ENCODE results near the gene RPL27A. TPM values are rescaled to one million over a fixed set of nuclear protein-coding genes. Genes with fewer than 3 reads are reported as not detected.
"Not testable (repeated sequence)": the region's sequence is repeated elsewhere in the genome, so short reads cannot be mapped to it uniquely, and the experiment has no call there.

RPL27A gene
- total RNA-seq, 2 experiments from 2014 or later, result 1,027 to 1,094 TPM

DNA sequence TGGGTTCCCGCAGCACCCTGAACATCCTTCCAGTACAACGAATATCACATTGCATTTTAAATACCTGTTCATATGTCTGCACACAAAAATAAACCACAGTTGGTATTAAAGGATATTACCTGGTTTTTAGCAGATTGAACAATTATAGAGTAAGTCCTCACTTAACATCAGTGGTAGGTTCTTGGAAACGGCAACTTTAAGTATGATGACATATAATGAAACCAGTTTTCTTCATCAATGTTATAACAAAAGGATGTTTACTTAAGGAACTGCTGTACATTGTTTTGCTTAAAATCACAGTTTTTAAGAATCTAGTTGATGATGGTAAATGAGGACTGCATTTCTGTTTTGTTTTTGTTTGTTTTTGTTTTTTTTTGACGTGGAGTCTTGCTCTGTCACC, 28.1 kb upstream of the RPL27A start:
- Mint-ChIP-seq H3K36me3 (peaks cover 10% of the 10 kb centered on the region), H3K9me3 (no peaks in the 10 kb centered on the region), H3K4me3 (no peak overlapping the region), H3K27me3 (no peaks in the 10 kb centered on the region), H3K4me1 (ENCODE audit: low read depth) (no peaks in the 10 kb centered on the region), H3K27ac (no peak overlapping the region)
- intact Hi-C loops (cut with micrococcal nuclease), result no loop called here
- ChIA-PET POLR2A (no interaction called here), CTCF (no interaction called here)
- DNase-seq, result no peak

DNA sequence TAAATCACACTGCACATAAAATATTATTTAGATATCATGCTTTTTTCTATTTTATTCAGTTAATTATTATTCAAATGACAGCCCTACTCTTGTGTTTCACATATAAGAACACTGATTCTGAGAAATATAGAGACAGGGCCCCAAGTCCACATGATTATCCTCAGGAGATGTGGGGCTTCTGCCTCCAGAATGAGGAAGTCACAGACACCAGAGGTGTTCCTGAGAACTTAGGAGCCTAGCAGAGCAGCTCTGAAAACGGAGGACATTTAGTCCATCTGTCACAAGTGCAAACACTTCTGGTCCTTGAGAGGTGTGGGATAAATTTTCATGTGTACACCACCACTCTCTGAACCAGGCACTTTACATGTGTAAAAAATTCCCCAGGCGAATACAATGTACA, 26.3 kb upstream of the RPL27A start:
- Mint-ChIP-seq H3K27me3 (no peaks in the 10 kb centered on the region), H3K9me3 (no peaks in the 10 kb centered on the region), H3K4me1 (ENCODE audit: low read depth) (no peaks in the 10 kb centered on the region), H3K4me3 (no peak overlapping the region), H3K36me3 (peaks cover 3% of the 10 kb centered on the region), H3K27ac (no peak overlapping the region)
- ChIA-PET CTCF (no interaction called here), POLR2A (interaction anchor here (0.9 kb wide), 1 partner anchor 13 kb away, joined by 3 read pairs; no protein-coding TSS in a partner anchor)
- DNase-seq, result no peak
- intact Hi-C loops (cut with micrococcal nuclease), result no loop called here

DNA sequence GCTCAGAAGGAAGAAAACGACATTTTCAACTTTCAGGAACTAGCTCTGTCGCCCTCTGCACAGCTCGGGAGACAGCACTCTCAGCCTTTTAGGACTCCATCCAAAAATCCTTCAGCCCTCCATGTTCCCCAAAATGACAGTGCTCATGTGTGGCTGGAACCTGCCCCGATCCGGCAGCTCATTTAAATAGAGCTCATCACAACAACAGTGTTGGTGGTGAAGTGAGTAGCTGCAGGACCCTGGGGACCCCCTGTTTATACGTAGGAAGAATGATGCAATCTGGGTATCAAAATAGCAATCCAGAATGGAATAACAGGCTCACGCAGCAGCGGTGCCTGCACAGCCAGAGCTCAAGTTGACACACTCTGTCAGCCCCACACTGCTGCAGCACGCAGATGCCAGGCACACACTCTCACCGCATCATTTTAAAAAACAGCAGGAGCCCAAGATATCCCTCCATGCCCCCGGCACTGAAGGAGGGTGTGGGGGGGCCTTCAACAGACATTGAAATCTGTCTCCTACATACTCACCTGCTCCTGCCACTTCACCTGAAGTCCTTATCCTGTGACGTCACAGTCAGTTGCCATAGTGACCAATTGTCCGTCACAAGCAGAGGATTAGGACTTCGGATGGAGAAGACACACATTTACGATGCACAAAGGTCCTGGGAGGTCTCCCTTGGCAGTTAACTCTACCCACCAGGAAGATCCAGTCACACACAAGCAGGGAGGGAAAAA, 24.1 kb upstream of the RPL27A start:
- H3K4me3 Mint-ChIP-seq, result no peak overlapping the region
- H3K27me3 Mint-ChIP-seq, result no peaks in the 10 kb centered on the region
- no peak overlapping the region for H3K27ac Mint-ChIP-seq
- no peaks in the 10 kb centered on the region for H3K9me3 Mint-ChIP-seq
- intact Hi-C loops (cut with micrococcal nuclease), result no loop called here
- ChIA-PET POLR2A (no interaction called here), CTCF (no interaction called here)
- DNase-seq, result no peak
- no peaks in the 10 kb centered on the region for H3K4me1 Mint-ChIP-seq (ENCODE audit: low read depth)
- peaks cover 2% of the 10 kb centered on the region for H3K36me3 Mint-ChIP-seq

DNA sequence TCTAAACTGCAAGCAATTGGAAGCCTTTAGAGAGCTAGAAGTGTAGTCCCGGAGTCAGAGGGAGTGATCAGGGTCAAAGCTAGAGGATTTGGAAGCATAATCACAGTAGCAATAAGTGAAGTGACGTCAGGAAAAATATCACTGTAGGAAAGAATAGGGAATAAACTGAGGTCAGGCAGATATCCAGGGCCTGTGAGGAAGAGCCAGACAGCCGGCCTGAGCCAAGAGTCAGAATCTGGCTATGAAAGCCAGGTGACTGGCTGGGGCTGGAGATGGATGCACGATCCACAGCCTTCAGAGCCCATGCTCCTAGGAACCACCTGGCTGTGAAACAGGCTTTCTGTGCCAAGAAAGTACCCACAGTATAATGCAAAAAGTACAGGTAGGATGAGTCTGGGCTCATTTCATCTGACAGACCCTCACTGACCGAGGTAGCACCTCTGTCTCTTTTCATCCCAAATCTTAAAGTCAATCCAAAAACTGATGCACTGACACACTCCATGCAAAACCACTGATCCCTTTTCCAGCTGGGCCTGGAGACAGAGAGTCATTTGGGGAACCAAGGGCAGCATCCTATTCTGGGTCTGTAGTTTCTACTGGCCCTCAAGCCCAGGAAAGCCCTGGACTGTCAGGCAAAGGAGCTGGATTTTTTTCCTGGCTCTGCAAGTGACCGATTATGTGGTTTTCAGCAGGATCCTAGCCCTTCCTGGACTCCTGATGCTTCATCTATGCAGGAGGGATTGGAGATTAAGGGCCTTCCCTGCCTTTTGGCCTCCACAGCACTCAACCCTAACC, 21.4 kb upstream of the RPL27A start:
- H3K27me3 Mint-ChIP-seq, result no peaks in the 10 kb centered on the region

DNA sequence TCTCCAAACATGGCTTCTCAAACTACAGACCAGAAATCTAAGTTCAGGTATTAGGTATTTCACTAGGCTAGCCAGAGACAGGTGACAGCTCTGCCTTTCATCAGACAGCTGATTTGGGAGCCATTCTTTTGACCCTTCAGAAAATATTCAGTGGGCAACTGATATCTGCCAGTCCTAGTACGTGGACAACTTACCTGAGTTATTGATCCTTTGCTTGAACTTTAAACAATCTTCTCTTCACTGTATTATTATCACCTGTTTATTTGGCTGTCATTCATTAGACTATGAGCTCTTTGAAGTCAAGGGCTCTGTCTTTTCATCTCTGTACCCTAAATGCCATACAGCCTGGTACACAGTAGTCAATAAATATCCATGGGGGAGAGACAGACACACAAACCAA, 17.4 kb upstream of the RPL27A start:
- Mint-ChIP-seq H3K9me3 (no peaks in the 10 kb centered on the region), H3K27me3 (no peaks in the 10 kb centered on the region), H3K27ac (no peak overlapping the region), H3K4me3 (no peak overlapping the region), H3K4me1 (ENCODE audit: low read depth) (no peaks in the 10 kb centered on the region), H3K36me3 (peaks cover 26% of the 10 kb centered on the region)
- intact Hi-C loops (cut with micrococcal nuclease), result no loop called here
- DNase-seq, result no peak
- POLR2A ChIA-PET, result no interaction called here
- CTCF ChIA-PET, result no interaction called here

More for the DNA sequence above, 21.4 kb upstream of the RPL27A start:
- ChIA-PET POLR2A (no interaction called here), CTCF (no interaction called here)
- Mint-ChIP-seq H3K27ac (no peak overlapping the region), H3K4me1 (ENCODE audit: low read depth) (no peaks in the 10 kb centered on the region), H3K9me3 (no peaks in the 10 kb centered on the region), H3K4me3 (no peak overlapping the region), H3K36me3 (peaks cover 12% of the 10 kb centered on the region)
- no peak for DNase-seq
- intact Hi-C loops (cut with micrococcal nuclease), result no loop called here

DNA sequence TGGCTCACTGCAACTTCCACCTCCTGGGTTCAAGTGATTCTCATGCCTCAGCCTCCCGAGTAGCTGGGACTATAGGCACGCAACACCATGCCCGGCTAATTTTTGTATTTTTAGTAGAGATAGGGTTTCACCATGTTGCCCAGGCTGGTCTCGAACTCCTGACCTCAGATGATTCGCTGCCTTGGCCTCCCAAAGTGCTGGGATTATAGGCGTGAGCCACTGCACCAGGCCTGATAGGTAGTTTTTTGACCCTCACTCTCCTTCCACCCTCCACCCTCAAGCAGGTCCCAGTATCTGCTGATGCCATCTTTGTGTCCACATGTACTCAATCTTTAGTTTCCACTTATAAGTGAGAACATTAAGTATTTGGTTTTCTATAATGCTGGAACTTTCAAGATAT, 12.5 kb upstream of the RPL27A start:
- intact Hi-C loops (cut with micrococcal nuclease); H3K4me1 Mint-ChIP-seq (ENCODE audit: low read depth); CTCF ChIA-PET; DNase-seq; H3K9me3 Mint-ChIP-seq; H3K27me3 Mint-ChIP-seq; POLR2A ChIA-PET; H3K4me3 Mint-ChIP-seq; H3K27ac Mint-ChIP-seq: not testable (repeated sequence)
- peaks cover 42% of the 10 kb centered on the region for H3K36me3 Mint-ChIP-seq

DNA sequence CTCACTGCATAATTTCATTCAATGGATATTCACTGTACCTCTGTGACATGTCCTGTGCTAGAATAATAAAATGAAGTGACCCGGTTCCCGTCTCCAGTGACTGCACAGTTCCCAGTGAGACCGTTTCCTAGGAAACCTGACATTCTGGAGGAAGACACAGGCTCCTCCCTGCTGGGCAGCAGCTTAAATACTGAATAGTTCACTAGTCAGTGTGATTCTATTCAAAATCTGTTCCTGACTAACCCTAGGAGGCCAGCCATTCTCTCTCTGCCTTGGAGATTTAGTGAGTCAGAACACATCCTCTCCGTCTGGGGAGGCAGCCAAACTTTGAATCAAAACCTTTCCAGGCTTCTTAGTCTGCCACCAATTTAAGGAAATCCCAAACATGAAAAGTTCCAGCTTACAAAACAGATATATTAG, 11.4 kb upstream of the RPL27A start:
- no peaks in the 10 kb centered on the region for H3K9me3 Mint-ChIP-seq
- H3K4me3 Mint-ChIP-seq, result no peak overlapping the region
- H3K27ac Mint-ChIP-seq, result no peak overlapping the region
- H3K4me1 Mint-ChIP-seq (ENCODE audit: low read depth), result no peaks in the 10 kb centered on the region
- H3K27me3 Mint-ChIP-seq, result no peaks in the 10 kb centered on the region
- no peak for DNase-seq
- CTCF ChIA-PET, result interaction anchor here (0.6 kb wide), 1 partner anchor 357 kb away, joined by 3 read pairs; no protein-coding TSS in a partner anchor
- H3K36me3 Mint-ChIP-seq, result peaks cover 39% of the 10 kb centered on the region
- intact Hi-C loops (cut with micrococcal nuclease), result no loop called here
- POLR2A ChIA-PET, result no interaction called here

DNA sequence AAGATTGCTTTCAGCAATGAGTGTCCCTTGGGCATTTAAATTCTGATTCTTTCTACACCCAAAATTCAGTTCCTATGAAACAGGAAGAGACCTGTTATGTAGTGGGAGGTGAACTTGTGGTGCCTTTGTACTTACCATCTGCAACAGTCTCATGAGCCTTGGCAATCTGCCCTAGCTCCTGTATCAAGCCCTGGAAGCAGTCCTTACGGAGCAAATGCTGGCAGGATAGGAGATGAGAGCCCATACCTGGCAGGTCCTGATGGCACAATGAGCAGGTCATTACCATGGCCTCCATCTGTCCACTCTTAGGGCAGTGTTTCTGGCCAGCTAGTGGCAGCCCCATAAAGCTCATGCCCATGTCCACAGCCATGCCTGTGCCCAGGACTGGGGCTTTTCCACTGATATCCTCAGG, 10.9 kb upstream of the RPL27A start:
- no peaks in the 10 kb centered on the region for H3K9me3 Mint-ChIP-seq
- peaks cover 40% of the 10 kb centered on the region for H3K36me3 Mint-ChIP-seq
- intact Hi-C loops (cut with micrococcal nuclease), result no loop called here
- ChIA-PET CTCF (interaction anchor here (0.6 kb wide), 1 partner anchor 356 kb away, joined by 3 read pairs; no protein-coding TSS in a partner anchor), POLR2A (no interaction called here)
- no peak overlapping the region for H3K27ac Mint-ChIP-seq
- H3K4me3 Mint-ChIP-seq, result no peak overlapping the region
- H3K27me3 Mint-ChIP-seq, result no peaks in the 10 kb centered on the region
- no peaks in the 10 kb centered on the region for H3K4me1 Mint-ChIP-seq (ENCODE audit: low read depth)
- no peak for DNase-seq

DNA sequence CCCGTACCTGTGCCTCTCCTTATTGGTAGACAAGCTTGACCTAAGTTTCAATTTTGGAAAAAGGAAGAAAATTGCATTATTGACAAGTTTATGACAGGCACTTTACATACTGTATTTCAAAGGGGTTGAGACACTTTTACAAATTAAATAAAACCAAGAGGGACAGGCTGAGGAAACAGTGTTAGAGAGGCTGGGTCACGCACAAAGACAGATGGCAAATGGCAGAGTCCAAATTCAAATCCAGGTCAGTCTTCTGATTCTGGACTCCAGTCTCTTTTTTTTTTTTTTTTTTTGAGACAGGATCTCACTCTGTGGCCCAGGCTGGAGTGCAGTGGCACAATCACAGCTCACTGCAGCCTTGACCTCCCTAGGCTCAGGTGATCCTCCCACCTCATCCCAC, 10.2 kb upstream of the RPL27A start:
- H3K9me3 Mint-ChIP-seq, result no peaks in the 10 kb centered on the region
- no peaks in the 10 kb centered on the region for H3K27me3 Mint-ChIP-seq
- H3K36me3 Mint-ChIP-seq, result peaks cover 38% of the 10 kb centered on the region
- intact Hi-C loops (cut with micrococcal nuclease), result no loop called here
- no peak overlapping the region for H3K4me3 Mint-ChIP-seq
- ChIA-PET POLR2A (no interaction called here), CTCF (no interaction called here)
- DNase-seq, result no peak
- no peaks in the 10 kb centered on the region for H3K4me1 Mint-ChIP-seq (ENCODE audit: low read depth)
- H3K27ac Mint-ChIP-seq, result no peak overlapping the region

DNA sequence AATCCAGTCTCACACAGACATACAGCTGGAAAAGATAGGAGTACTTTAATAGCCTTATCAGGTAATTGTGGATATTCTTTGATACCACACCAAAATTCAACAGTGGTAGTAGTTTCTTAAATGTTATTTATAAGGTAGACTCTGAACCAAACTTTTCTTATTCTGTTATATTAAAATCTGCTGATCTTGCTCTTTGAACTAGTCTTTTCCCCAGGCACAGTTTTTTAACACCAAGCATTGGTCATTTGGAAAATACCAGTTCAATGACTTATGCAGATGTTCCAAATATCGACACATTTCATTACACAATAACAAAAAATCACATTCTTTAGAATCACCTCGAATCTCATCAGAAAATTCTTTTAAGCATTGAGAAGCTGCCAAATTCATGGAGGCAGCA, 7.7 kb upstream of the RPL27A start:
- H3K36me3 Mint-ChIP-seq, result peaks cover 44% of the 10 kb centered on the region
- no peaks in the 10 kb centered on the region for H3K9me3 Mint-ChIP-seq
- POLR2A ChIA-PET, result no interaction called here
- intact Hi-C loops (cut with micrococcal nuclease), result no loop called here
- no peak overlapping the region for H3K27ac Mint-ChIP-seq
- DNase-seq, result no peak
- H3K4me1 Mint-ChIP-seq (ENCODE audit: low read depth), result no peaks in the 10 kb centered on the region
- no peaks in the 10 kb centered on the region for H3K27me3 Mint-ChIP-seq
- CTCF ChIA-PET, result no interaction called here
- H3K4me3 Mint-ChIP-seq, result no peak overlapping the region

DNA sequence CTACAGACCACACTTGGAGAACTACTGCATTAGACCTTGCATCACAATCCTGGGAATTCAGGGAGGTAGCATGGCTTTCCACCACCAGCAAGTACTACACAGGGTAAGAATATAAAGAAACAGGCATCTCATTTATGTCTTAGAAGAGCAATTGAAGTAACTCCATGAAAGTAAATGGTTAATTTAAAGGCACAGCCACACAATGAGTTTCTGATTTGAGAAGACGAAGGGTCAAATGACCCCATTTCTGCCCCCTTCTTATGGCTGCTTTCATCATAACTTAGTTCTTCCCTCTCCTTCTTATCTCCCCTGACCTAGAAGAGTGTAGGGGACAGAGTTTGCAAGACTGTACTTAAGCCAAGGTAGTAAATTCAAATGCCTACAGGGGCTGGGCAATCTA, 6.1 kb upstream of the RPL27A start:
- Mint-ChIP-seq H3K4me3 (no peak overlapping the region), H3K4me1 (ENCODE audit: low read depth) (peaks cover 10% of the 10 kb centered on the region), H3K36me3 (peaks cover 45% of the 10 kb centered on the region), H3K27me3 (no peaks in the 10 kb centered on the region), H3K27ac (no peak overlapping the region), H3K9me3 (no peaks in the 10 kb centered on the region)
- POLR2A ChIA-PET, result no interaction called here
- CTCF ChIA-PET, result no interaction called here
- intact Hi-C loops (cut with micrococcal nuclease), result no loop called here
- DNase-seq, result no peak

DNA sequence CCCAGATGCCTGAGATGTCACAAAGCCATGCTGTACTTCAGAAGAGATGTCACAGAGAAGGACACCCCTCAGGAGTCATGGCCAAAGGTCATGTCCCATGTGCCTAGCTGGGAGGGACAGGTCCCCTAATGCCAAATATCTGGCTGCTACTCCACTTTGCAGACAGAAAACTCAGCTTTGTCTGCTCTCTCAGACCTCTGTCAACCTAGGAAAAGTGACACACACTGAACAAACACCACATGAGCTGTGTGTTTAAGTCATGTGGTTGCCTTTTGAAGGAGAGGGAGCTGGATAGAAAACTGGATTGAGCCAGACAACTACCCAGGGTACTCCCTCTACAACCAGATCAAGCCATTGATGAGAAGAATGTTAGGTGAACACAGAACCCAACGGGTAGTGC, 3.6 kb upstream of the RPL27A start:
- intact Hi-C loops (cut with micrococcal nuclease), result no loop called here
- no peak for DNase-seq
- Mint-ChIP-seq H3K36me3 (peaks cover 47% of the 10 kb centered on the region), H3K27ac (no peak overlapping the region), H3K4me1 (ENCODE audit: low read depth) (peaks cover 12% of the 10 kb centered on the region), H3K4me3 (no peak overlapping the region), H3K9me3 (no peaks in the 10 kb centered on the region), H3K27me3 (no peaks in the 10 kb centered on the region)
- POLR2A ChIA-PET, result interaction anchor here (0.9 kb wide), 1 partner anchor 10 kb away, joined by 4 read pairs; no protein-coding TSS in a partner anchor
- CTCF ChIA-PET, result interaction anchor here (0.6 kb wide), 1 partner anchor 155 kb away, joined by 3 read pairs; no protein-coding TSS in a partner anchor

All from activated CD4-positive, alpha-beta memory T cell treated with anti-CD3 and anti-CD28 coated beads for 36 hours (primary cell).